H1 (cell line): ENCODE measurements around the gene PITX1.

Source experiments
- CEBPB ChIP-seq: IDR thresholded peaks from 2 replicates; pipeline ENCODE4 v1.6.1; 2012; ENCODE audit warnings: low read depth, low read length
- EP300 ChIP-seq, 2 experiments: IDR thresholded peaks; 1 replicate in 1 of 2; 2 replicates in 1 of 2; pipeline ENCODE4 v1.6.1; 2011 to 2012; ENCODE audit warnings: low read depth in 2 of 2, low read length in 2 of 2, mild to moderate bottlenecking in 2 of 2, borderline replicate concordance in 1 of 2, inconsistent platforms in 1 of 2, moderate library complexity in 1 of 2
- GTF2F1 ChIP-seq: IDR thresholded peaks from 2 replicates; pipeline ENCODE4 v1.6.1; 2012; ENCODE audit warnings: low read depth, low read length, improper control_type of control experiment, borderline replicate concordance
- KDM1A ChIP-seq: fragments of 200-600, 300-600 bp; sonication (generic); IDR thresholded peaks from 2 replicates; pipeline ENCODE4 v1.7.1; 2016; ENCODE audit warnings: mild to moderate bottlenecking, low read length, borderline replicate concordance
- MAFK ChIP-seq: IDR thresholded peaks from 2 replicates; pipeline ENCODE4 v1.6.1; 2012; ENCODE audit warnings: low read depth, mild to moderate bottlenecking, improper control_type of control experiment, low read length
- POLR2A ChIP-seq, 2 experiments: IDR thresholded peaks; 1 replicate in 1 of 2; 2 replicates in 1 of 2; pipeline ENCODE4 v1.6.1; 2011; ENCODE audit warnings: low read depth in 2 of 2, low read length in 2 of 2, mild to moderate bottlenecking in 2 of 2; ENCODE audit errors: control extremely low read depth in 1 of 2
- POLR2AphosphoS5 ChIP-seq: IDR thresholded peaks from 2 replicates; pipeline ENCODE4 v1.6.1; 2011; ENCODE audit warnings: low read depth, low read length
- RAD21 ChIP-seq, 2 experiments: IDR thresholded peaks in 1 of 2; conservative IDR thresholded peaks in 1 of 2; 2 replicates each; pipeline ENCODE4 v1.6.1; 2011; ENCODE audit warnings: low read depth in 2 of 2, low read length in 2 of 2, improper control_type of control experiment in 1 of 2, inconsistent platforms in 1 of 2, mild to moderate bottlenecking in 1 of 2, moderate library complexity in 1 of 2
- RBBP5 ChIP-seq: IDR thresholded peaks from 2 replicates; pipeline ENCODE4 v1.7.1; 2012; ENCODE audit warnings: low read depth, mild to moderate bottlenecking, inconsistent platforms, low read length, moderate library complexity, borderline replicate concordance
- RFX5 ChIP-seq: IDR thresholded peaks from 2 replicates; pipeline ENCODE4 v1.6.1; 2011; ENCODE audit warnings: low read depth, low read length, improper control_type of control experiment, borderline replicate concordance
- SP4 ChIP-seq: IDR thresholded peaks from 2 replicates; pipeline ENCODE4 v1.6.1; 2012; ENCODE audit warnings: low read length, inconsistent platforms
- ZNF274 ChIP-seq: IDR thresholded peaks from 2 replicates; pipeline ENCODE4 v1.7.0; 2012; ENCODE audit warnings: low read length, borderline replicate concordance; ENCODE audit errors: extremely low read depth
- TF ChIP-seq, protein P1 (sequence below), 3 experiments: IDR thresholded peaks; 1 replicate in 2 of 3; 2 replicates in 1 of 3; pipeline versions ENCODE4 v1.5.1 to v1.6.1; 2011; ENCODE audit warnings: low read length in 3 of 3, mild to moderate bottlenecking in 3 of 3, inconsistent platforms in 2 of 3, low read depth in 1 of 3, moderate library complexity in 1 of 3; ENCODE audit not compliant: insufficient read depth in 1 of 3; ENCODE audit errors: control extremely low read depth in 1 of 3
- TF ChIP-seq, protein P2 (sequence below): IDR thresholded peaks from 2 replicates; pipeline ENCODE4 v1.6.1; 2011; ENCODE audit warnings: low read depth, mild to moderate bottlenecking, low read length; ENCODE audit not compliant: insufficient read depth

DNA sequence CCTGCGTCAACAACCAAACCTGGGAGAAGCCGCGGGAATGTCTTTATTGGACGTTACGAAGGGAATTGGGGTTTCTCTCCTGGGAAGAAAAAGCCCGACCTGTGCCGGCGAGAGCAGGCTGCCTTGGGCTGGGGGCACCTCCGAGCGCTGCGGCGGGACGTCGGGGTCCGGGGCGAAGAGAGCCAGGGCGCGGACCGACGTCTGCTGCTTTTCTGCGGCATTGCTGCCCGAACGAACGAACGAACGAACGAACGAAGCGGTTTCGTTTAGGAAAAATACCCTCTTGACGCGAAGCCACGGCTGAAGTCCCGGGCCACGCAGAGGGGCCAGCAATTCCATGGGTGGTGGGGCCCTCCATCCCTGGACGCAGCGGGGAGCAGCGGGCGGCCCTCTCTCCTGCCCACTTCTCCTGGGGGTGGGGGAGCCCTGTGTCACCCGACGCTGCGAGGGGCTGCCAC lies 4.8 kb upstream of the PITX1 start:
- TF ChIP-seq RAD21 (IDR thresholded peaks at IDR 0.05 in 1 of 2, conservative IDR thresholded peaks at IDR 0.05 in 1 of 2; ENCODE audit: low read depth in 2 of 2, low read length in 2 of 2), result no peak
- TF ChIP-seq, protein P1, sequence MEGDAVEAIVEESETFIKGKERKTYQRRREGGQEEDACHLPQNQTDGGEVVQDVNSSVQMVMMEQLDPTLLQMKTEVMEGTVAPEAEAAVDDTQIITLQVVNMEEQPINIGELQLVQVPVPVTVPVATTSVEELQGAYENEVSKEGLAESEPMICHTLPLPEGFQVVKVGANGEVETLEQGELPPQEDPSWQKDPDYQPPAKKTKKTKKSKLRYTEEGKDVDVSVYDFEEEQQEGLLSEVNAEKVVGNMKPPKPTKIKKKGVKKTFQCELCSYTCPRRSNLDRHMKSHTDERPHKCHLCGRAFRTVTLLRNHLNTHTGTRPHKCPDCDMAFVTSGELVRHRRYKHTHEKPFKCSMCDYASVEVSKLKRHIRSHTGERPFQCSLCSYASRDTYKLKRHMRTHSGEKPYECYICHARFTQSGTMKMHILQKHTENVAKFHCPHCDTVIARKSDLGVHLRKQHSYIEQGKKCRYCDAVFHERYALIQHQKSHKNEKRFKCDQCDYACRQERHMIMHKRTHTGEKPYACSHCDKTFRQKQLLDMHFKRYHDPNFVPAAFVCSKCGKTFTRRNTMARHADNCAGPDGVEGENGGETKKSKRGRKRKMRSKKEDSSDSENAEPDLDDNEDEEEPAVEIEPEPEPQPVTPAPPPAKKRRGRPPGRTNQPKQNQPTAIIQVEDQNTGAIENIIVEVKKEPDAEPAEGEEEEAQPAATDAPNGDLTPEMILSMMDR (IDR thresholded peaks at IDR 0.05; ENCODE audit: control extremely low read depth in 1 of 3, insufficient read depth in 1 of 3, low read depth in 1 of 3, low read length in 3 of 3), result no peak
- TF ChIP-seq POLR2A (IDR thresholded peaks at IDR 0.05; ENCODE audit: control extremely low read depth in 1 of 2, low read depth in 2 of 2, low read length in 2 of 2), result no peak
- no peak for TF ChIP-seq POLR2AphosphoS5
- TF ChIP-seq RBBP5, result no peak
- TF ChIP-seq KDM1A, result no peak
- TF ChIP-seq ZNF274, result no peak
- TF ChIP-seq MAFK, result no peak
- no peak for TF ChIP-seq CEBPB
- no peak for TF ChIP-seq RFX5
- TF ChIP-seq, protein P2, sequence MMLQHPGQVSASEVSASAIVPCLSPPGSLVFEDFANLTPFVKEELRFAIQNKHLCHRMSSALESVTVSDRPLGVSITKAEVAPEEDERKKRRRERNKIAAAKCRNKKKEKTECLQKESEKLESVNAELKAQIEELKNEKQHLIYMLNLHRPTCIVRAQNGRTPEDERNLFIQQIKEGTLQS, result no peak
- no peak for TF ChIP-seq EP300 (IDR thresholded peaks at IDR 0.05; ENCODE audit: borderline replicate concordance in 1 of 2, low read depth in 2 of 2, low read length in 2 of 2)
- TF ChIP-seq SP4, result no peak
- no peak for TF ChIP-seq GTF2F1
